HCT116 (cell line): ENCODE measurements around the gene SLC44A3. TPM values are rescaled to one million over a fixed set of nuclear protein-coding genes. Genes with fewer than 3 reads are reported as not detected.

Experiments used
- ATAC-seq: fragments of 200-7000 bp; cut with Tn5 transposase; 2 replicates; pipeline ENCODE4 v1.9.1; 2020; ENCODE audit warnings: mild to moderate bottlenecking, moderate library complexity
- BruUV-seq: library from RNA; stranded (reverse); fragments of 400-500 nt; replicated peaks from 2 replicates; lab custom pipeline; 2021; lab: Mats Ljungman, UMichigan
- CTCF ChIA-PET: fragments of 300-600 bp; sonication (Branson Sonifier 250); formaldehyde crosslinking; loops from one replicate; lab custom pipeline; 2021; ENCODE audit warnings: antibody characterized with exemption; lab: Charles Lee
- POLR2A ChIA-PET: fragments of 300-600, 350-600 bp; sonication (Branson Sonifier 250); formaldehyde crosslinking; loops from one replicate; lab custom pipeline; 2021; ENCODE audit warnings: antibody characterized with exemption; lab: Charles Lee
- RAD21 ChIA-PET, 2 experiments: fragments of 300-600 bp; sonication (Branson Sonifier 250); formaldehyde crosslinking; loops; one replicate each; lab custom pipeline; 2023; ENCODE audit warnings: low total read pairs in 2 of 2; ENCODE audit not compliant: uncharacterized antibody in 2 of 2, unreplicated experiment in 2 of 2, low non-redundant PET in 1 of 2; lab: Charles Lee
- DNase-seq: peaks from one replicate; pipeline ENCODE4 v3.0.0-alpha.2; 2010; ENCODE audit warnings: low read depth, low spot score
- H2AFZ ChIP-seq: fragments of 200-600 bp; shearing (Covaris generic), sonication (generic); 2 replicates; pipeline ENCODE4 v1.6.1; 2017; ENCODE audit warnings: low read depth, mixed run types, mixed read lengths, antibody characterized with exemption, low read length; ENCODE audit not compliant: poor library complexity, severe bottlenecking
- H3K27ac ChIP-seq: 2 replicates; pipeline ENCODE4 v1.5.1; 2012; ENCODE audit warnings: low read depth, low read length
- H3K27me3 ChIP-seq: fragments of 200-600 bp; sonication (generic); 2 replicates; pipeline ENCODE4 v1.6.1; 2016; ENCODE audit warnings: mixed run types, low read length, mixed read lengths; ENCODE audit not compliant: insufficient read depth
- H3K36me3 ChIP-seq, 2 experiments: fragments of 200-500 bp in 1 of 2; fragments of 200-600 bp in 1 of 2; sonication (Bioruptor generic) in 1 of 2; sonication (generic) in 1 of 2; 2 replicates each; pipeline versions ENCODE4 v1.5.1 to v1.6.1; 2014 to 2016; ENCODE audit warnings: low read length in 2 of 2, inconsistent platforms in 1 of 2, mixed read lengths in 1 of 2, mixed run types in 1 of 2; ENCODE audit not compliant: insufficient read depth in 2 of 2, control insufficient read depth in 1 of 2
- H3K4me1 ChIP-seq, 2 experiments: fragments of 200-600 bp in 1 of 2; sonication (generic) in 1 of 2; 2 replicates each; pipeline versions ENCODE4 v1.5.1 to v1.6.1; 2012 to 2017; ENCODE audit warnings: low read length in 2 of 2, inconsistent platforms in 1 of 2, mild to moderate bottlenecking in 1 of 2, mixed read lengths in 1 of 2, mixed run types in 1 of 2, moderate library complexity in 1 of 2; ENCODE audit not compliant: insufficient read depth in 2 of 2, control insufficient read depth in 1 of 2
- H3K4me2 ChIP-seq: fragments of 200-600 bp; sonication (generic); 2 replicates; pipeline ENCODE4 v1.6.1; 2017; ENCODE audit warnings: mixed run types, low read length, mixed read lengths
- H3K4me3 ChIP-seq, 2 experiments: fragments of 200-600 bp in 1 of 2; sonication (generic) in 1 of 2; replicated peaks in 1 of 2; 2 replicates each; pipeline ENCODE4 v1.5.1; 2011 to 2016; ENCODE audit warnings: low read length in 2 of 2, control low read depth in 1 of 2, low read depth in 1 of 2, mild to moderate bottlenecking in 1 of 2, mixed read lengths in 1 of 2, mixed run types in 1 of 2
- H3K79me2 ChIP-seq: fragments of 200-600 bp; sonication (generic); 2 replicates; pipeline ENCODE4 v1.6.1; 2017; ENCODE audit warnings: mild to moderate bottlenecking, mixed run types, low read length, moderate library complexity, mixed read lengths; ENCODE audit not compliant: insufficient read depth
- H3K9ac ChIP-seq: fragments of 200-600 bp; sonication (generic); 2 replicates; pipeline ENCODE4 v1.6.1; 2016; ENCODE audit warnings: low read length, mixed read lengths
- H3K9me2 ChIP-seq: fragments of 200-600 bp; sonication (generic), shearing (Covaris generic); 2 replicates; pipeline ENCODE4 v1.6.1; 2017; ENCODE audit warnings: mixed run types, mild to moderate bottlenecking, moderate library complexity; ENCODE audit not compliant: insufficient read depth
- H3K9me3 ChIP-seq, 2 experiments: fragments of 200-500 bp in 1 of 2; fragments of 200-600 bp in 1 of 2; sonication (Bioruptor generic) in 1 of 2; sonication (generic) in 1 of 2; 2 replicates each; pipeline ENCODE4 v1.6.1; 2014 to 2017; ENCODE audit warnings: low read length in 2 of 2, mixed read lengths in 2 of 2, inconsistent platforms in 1 of 2, low read depth in 1 of 2, mild to moderate bottlenecking in 1 of 2, mixed run types in 1 of 2, moderate library complexity in 1 of 2; ENCODE audit not compliant: control insufficient read depth in 1 of 2, insufficient read depth in 1 of 2
- H4K20me1 ChIP-seq: fragments of 200-600 bp; sonication (generic), shearing (Covaris generic); 2 replicates; pipeline ENCODE4 v1.6.1; 2017; ENCODE audit warnings: mixed run types, mild to moderate bottlenecking, moderate library complexity; ENCODE audit not compliant: insufficient read depth
- CEBPB ChIP-seq: IDR thresholded peaks from 2 replicates; pipeline ENCODE4 v1.6.1; 2012; ENCODE audit warnings: low read depth
- EZH2phosphoT487 ChIP-seq: fragments of 200-600 bp; IDR thresholded peaks from 2 replicates; pipeline ENCODE4 v1.6.1; 2018; ENCODE audit warnings: antibody characterized with exemption, borderline replicate concordance
- JUND ChIP-seq: IDR thresholded peaks from 2 replicates; pipeline ENCODE4 v1.6.1; 2012
- POLR2AphosphoS5 ChIP-seq: IDR thresholded peaks from 2 replicates; pipeline ENCODE4 v1.6.1; 2011; ENCODE audit warnings: mild to moderate bottlenecking, low read depth, low read length, moderate library complexity
- SP1 ChIP-seq: IDR thresholded peaks from 2 replicates; pipeline ENCODE4 v1.6.1; 2012; ENCODE audit warnings: low read depth
- TCF7L2 ChIP-seq: IDR thresholded peaks from 2 replicates; pipeline ENCODE4 v1.7.0; 2011; ENCODE audit warnings: borderline replicate concordance, inconsistent platforms; ENCODE audit not compliant: insufficient read depth, insufficient read length; ENCODE audit errors: extremely low read depth
- YY1 ChIP-seq: IDR thresholded peaks from 2 replicates; pipeline ENCODE4 v1.6.1; 2011; ENCODE audit warnings: low read length, low read depth, moderate library complexity, mild to moderate bottlenecking; ENCODE audit not compliant: insufficient replicate concordance; ENCODE audit errors: extremely low read depth
- ZFX ChIP-seq: fragments of 450-650 bp; IDR thresholded peaks from 2 replicates; pipeline ENCODE4 v1.6.1; 2017
- ZNF274 ChIP-seq: fragments of 200-500 bp; sonication (Bioruptor generic); IDR thresholded peaks from 2 replicates; pipeline ENCODE4 v1.6.1; 2014; ENCODE audit warnings: mild to moderate bottlenecking, low read depth, low read length, inconsistent platforms
- intact Hi-C: fragments of 100-400 bp; cut with micrococcal nuclease; formaldehyde crosslinking; loops from 2 replicates; pipeline ENCODE4 v1.10.0; 2022
- total RNA-seq: library from RNA; stranded (reverse); gene quantifications from one replicate; pipeline ENCODE4 v1.2.1, GENCODE V29; 2021; ENCODE audit not compliant: unreplicated experiment
- TF ChIP-seq, protein P1 (sequence below), 3 experiments: fragments of 200-600 bp in 1 of 3; sonication (generic) in 1 of 3; IDR thresholded peaks in 2 of 3; conservative IDR thresholded peaks in 1 of 3; 2 replicates each; pipeline ENCODE4 v1.5.1; 2012 to 2017; ENCODE audit warnings: low read depth in 2 of 3, low read length in 2 of 3, antibody characterized with exemption in 1 of 3, borderline replicate concordance in 1 of 3, control low read depth in 1 of 3, mild to moderate bottlenecking in 1 of 3, mixed read lengths in 1 of 3, mixed run types in 1 of 3, moderate library complexity in 1 of 3; ENCODE audit not compliant: insufficient read depth in 1 of 3

SLC44A3 gene
- total RNA-seq, 1 experiment from 2014 or later = 9.6 TPM

DNA sequence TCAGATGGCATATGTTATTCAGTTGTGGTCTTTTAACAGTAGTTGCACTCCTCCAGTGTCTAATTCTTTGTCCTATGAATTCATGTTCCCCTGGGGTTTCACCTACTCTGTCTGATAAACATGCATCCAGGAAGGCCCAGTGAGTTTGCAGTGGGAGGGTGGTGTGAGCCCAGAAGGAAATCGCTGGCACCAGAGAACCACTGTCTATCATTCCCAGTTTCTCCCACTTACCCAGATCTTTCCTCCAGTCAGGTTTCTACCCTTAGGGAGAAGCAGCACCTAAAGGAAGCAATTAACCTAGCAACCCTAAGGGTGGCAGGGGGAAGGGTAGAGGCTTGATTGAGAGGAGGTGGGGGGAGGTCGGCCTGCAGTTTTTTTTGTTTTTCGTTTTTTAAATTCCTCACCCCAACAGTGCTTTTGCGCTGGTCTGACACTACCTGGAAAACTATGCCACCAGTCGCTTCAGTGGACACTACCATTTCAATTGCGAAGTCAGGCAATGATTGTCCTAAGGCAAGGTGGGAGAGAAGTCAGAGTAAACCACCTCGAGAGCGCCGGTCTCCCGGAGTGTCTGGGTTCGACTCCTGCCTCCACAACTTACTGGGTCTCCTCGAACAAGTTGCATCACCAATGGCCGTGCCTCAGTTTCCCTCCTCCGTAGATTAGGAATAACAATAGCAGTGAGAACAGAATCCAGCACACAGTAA, 766 bp upstream of the SLC44A3 start:
- no peaks in the 10 kb centered on the region for H3K79me2 ChIP-seq
- peaks cover 8 to 22% of the 10 kb centered on the region in 2 experiments; a peak in 2 of 4 replicates for H3K4me1 ChIP-seq
- ChIA-PET POLR2A (no interaction called here), RAD21 (no interaction called here)
- peak overlapping the region; percentile 91 for H2AFZ ChIP-seq
- H4K20me1 ChIP-seq = no peaks in the 10 kb centered on the region
- DNase-seq = no peak
- BruUV-seq = TSS peak; percentile 48
- peak overlapping the region; percentile 69 to 88 for H3K4me3 ChIP-seq
- intact Hi-C loops = no loop called here
- no peaks in the 10 kb centered on the region for H3K36me3 ChIP-seq
- TF ChIP-seq, protein P1, sequence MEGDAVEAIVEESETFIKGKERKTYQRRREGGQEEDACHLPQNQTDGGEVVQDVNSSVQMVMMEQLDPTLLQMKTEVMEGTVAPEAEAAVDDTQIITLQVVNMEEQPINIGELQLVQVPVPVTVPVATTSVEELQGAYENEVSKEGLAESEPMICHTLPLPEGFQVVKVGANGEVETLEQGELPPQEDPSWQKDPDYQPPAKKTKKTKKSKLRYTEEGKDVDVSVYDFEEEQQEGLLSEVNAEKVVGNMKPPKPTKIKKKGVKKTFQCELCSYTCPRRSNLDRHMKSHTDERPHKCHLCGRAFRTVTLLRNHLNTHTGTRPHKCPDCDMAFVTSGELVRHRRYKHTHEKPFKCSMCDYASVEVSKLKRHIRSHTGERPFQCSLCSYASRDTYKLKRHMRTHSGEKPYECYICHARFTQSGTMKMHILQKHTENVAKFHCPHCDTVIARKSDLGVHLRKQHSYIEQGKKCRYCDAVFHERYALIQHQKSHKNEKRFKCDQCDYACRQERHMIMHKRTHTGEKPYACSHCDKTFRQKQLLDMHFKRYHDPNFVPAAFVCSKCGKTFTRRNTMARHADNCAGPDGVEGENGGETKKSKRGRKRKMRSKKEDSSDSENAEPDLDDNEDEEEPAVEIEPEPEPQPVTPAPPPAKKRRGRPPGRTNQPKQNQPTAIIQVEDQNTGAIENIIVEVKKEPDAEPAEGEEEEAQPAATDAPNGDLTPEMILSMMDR (IDR thresholded peaks at IDR 0.05 in 2 of 3, conservative IDR thresholded peaks at IDR 0.05 in 1 of 3; ENCODE audit: borderline replicate concordance in 1 of 3, insufficient read depth in 1 of 3, low read depth in 2 of 3, low read length in 2 of 3) = no peak
- TF ChIP-seq POLR2AphosphoS5 = no peak
- no peak for TF ChIP-seq SP1
- no peak for TF ChIP-seq CEBPB
- no peak for TF ChIP-seq YY1
- no peak for TF ChIP-seq TCF7L2
- no peak for TF ChIP-seq ZFX
- TF ChIP-seq ZNF274 = no peak
- TF ChIP-seq JUND = no peak
- no peak for TF ChIP-seq EZH2phosphoT487
- TF ChIP-seq, all 23 proteins: peak for 0
- H3K27me3 ChIP-seq = no peaks in the 10 kb centered on the region
- peak; percentile 29 for ATAC-seq
- H3K9me2 ChIP-seq = no peaks in the 10 kb centered on the region
- H3K4me2 ChIP-seq = peak overlapping the region; percentile 95
- H3K9me3 ChIP-seq = no peaks in the 10 kb centered on the region
- peak overlapping the region; percentile 41; the same call in 1 of the 2 replicates for H3K27ac ChIP-seq
- CTCF ChIA-PET = interaction anchor here (0.6 to 1.6 kb wide), 2 partner anchors 35 to 120 kb away, joined by 3 to 4 read pairs; no protein-coding TSS in a partner anchor
- peak overlapping the region; percentile 69 for H3K9ac ChIP-seq
